PFSK-1 (cell line): ENCODE data around the gene KIF3B.

Source experiments
- FOXP2 ChIP-seq: optimal IDR thresholded peaks from 2 replicates; pipeline ENCODE3; 2011; ENCODE audit warnings: borderline replicate concordance, control low read depth, inconsistent platforms; ENCODE audit not compliant: insufficient read depth; ENCODE audit errors: extremely low read length, extremely low read depth
- POLR2AphosphoS5 ChIP-seq: IDR thresholded peaks from 2 replicates; pipeline ENCODE4 v1.6.1; 2012; ENCODE audit warnings: low read depth, mild to moderate bottlenecking, control low read depth, low read length, moderate library complexity
- REST ChIP-seq, 2 experiments: IDR thresholded peaks; 2 replicates each; pipeline versions ENCODE4 v1.6.1 to v1.8.0; 2011 to 2012; ENCODE audit warnings: low read depth in 2 of 2, low read length in 2 of 2, control low read depth in 1 of 2, inconsistent platforms in 1 of 2, mild to moderate bottlenecking in 1 of 2, moderate library complexity in 1 of 2; ENCODE audit not compliant: insufficient read depth in 1 of 2
- SIN3A ChIP-seq: IDR thresholded peaks from 2 replicates; pipeline ENCODE4 v1.6.1; 2012; ENCODE audit warnings: mild to moderate bottlenecking, low read length, moderate library complexity, borderline replicate concordance; ENCODE audit not compliant: insufficient read depth
- TAF1 ChIP-seq: IDR thresholded peaks from 2 replicates; pipeline ENCODE4 v1.6.1; 2012; ENCODE audit warnings: low read length, control low read depth, borderline replicate concordance; ENCODE audit not compliant: insufficient read depth

KIF3B gene

DNA sequence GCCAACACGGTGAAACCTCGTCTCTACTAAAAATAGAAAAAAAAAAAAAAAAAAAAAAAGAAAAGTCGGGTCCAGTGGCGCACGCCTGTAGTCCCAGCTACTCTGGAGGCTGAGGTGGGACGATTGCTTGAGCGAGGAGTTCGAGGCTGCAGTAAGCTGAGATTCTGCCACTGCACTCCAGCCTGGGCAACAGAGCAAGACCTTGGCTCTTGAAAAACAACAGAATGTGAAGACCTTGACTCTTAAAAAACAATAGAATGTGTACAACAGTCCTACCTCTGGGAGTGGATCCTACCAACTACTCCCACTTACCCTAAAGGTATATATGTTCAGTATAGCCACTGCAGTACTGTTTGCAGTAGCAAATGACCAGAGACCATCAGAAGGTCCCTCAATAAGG is 15.1 kb downstream of the KIF3B start:
- TF ChIP-seq FOXP2, result no peak
- TF ChIP-seq TAF1, result no peak
- no peak for TF ChIP-seq SIN3A
- no peak for TF ChIP-seq REST (IDR thresholded peaks at IDR 0.05; ENCODE audit: insufficient read depth in 1 of 2, low read depth in 2 of 2, low read length in 2 of 2)
- TF ChIP-seq POLR2AphosphoS5, result no peak

GRCh38 chr20:32294071-32294470 is 16.6 kb downstream of the KIF3B start:
- TF ChIP-seq REST (IDR thresholded peaks at IDR 0.05; ENCODE audit: insufficient read depth in 1 of 2, low read depth in 2 of 2, low read length in 2 of 2) (no peak), SIN3A (no peak), TAF1 (no peak), FOXP2 (no peak), POLR2AphosphoS5 (no peak)

GRCh38 chr20:32296412-32296811 is 19.0 kb downstream of the KIF3B start:
- no peak for TF ChIP-seq FOXP2
- no peak for TF ChIP-seq POLR2AphosphoS5
- TF ChIP-seq REST (IDR thresholded peaks at IDR 0.05; ENCODE audit: insufficient read depth in 1 of 2, low read depth in 2 of 2, low read length in 2 of 2), result no peak
- TF ChIP-seq TAF1, result no peak
- no peak for TF ChIP-seq SIN3A

GRCh38 chr20:32296819-32297420 is 19.5 kb downstream of the KIF3B start:
- TF ChIP-seq FOXP2, result no peak
- no peak for TF ChIP-seq REST (IDR thresholded peaks at IDR 0.05; ENCODE audit: insufficient read depth in 1 of 2, low read depth in 2 of 2, low read length in 2 of 2)
- no peak for TF ChIP-seq SIN3A
- no peak for TF ChIP-seq POLR2AphosphoS5
- no peak for TF ChIP-seq TAF1
